HepG2 (cell line): ENCODE data around the gene MCU. TPM values are rescaled to one million over a fixed set of nuclear protein-coding genes. Genes with fewer than 3 reads are reported as not detected.

Experiments
- ATAD3A ChIP-seq: sonication (generic); formaldehyde crosslinking; IDR thresholded peaks from 2 replicates; pipeline ENCODE4 v1.4.0; 2020; ENCODE audit warnings: missing genetic modification reagents
- RXRA ChIP-seq: sonication (generic); formaldehyde crosslinking; IDR thresholded peaks from 2 replicates; pipeline ENCODE4 v1.5.1; 2020; ENCODE audit warnings: missing genetic modification reagents
- SMYD3 ChIP-seq: sonication (generic); formaldehyde crosslinking; IDR thresholded peaks from 2 replicates; pipeline ENCODE4 v1.8.1; 2023; ENCODE audit warnings: mild to moderate bottlenecking, missing genetic modification reagents
- THAP11 ChIP-seq: IDR thresholded peaks from 2 replicates; pipeline ENCODE4 v1.6.1; 2016; ENCODE audit warnings: missing biosample characterization, missing genetic modification reagents
- ZNF7 ChIP-seq: IDR thresholded peaks from 2 replicates; pipeline ENCODE4 v1.6.1; 2016; ENCODE audit warnings: missing biosample characterization, missing genetic modification reagents
- ZNF816 ChIP-seq: sonication (generic); formaldehyde crosslinking; IDR thresholded peaks from 2 replicates; pipeline ENCODE4 v1.8.0; 2022; ENCODE audit warnings: missing genetic modification reagents, mild to moderate bottlenecking, borderline replicate concordance
- polyA plus RNA-seq, 8 experiments: library from polyadenylated mRNA; depleted of rRNA in 3 of 8; stranded (reverse) in 7 of 8; unstranded in 1 of 8; fragments of >200 nt; fragmentation: Illumina TruSeq in 4 of 8; extraction: Trizol in 4 of 8; gene quantifications; 2 replicates each; pipeline versions ENCODE4 v1.2.1 to v1.2.3, GENCODE V29; 2011 to 2016; ENCODE audit warnings: low read depth in 4 of 8, missing spikeins in 1 of 8, mixed read lengths in 1 of 8; ENCODE audit not compliant: insufficient read depth in 1 of 8
- total RNA-seq, 5 experiments: library from RNA; depleted of rRNA; stranded (reverse); fragments of >200 nt; fragmentation: Illumina TruSeq; extraction: Trizol; gene quantifications; 2 replicates each; pipeline ENCODE4 v1.2.3, GENCODE V29; 2016; ENCODE audit warnings: low read depth in 1 of 5
- TF ChIP-seq, protein P1 (sequence below): sonication (generic); formaldehyde crosslinking; IDR thresholded peaks from 2 replicates; pipeline ENCODE4 v1.4.0; 2020; ENCODE audit warnings: mild to moderate bottlenecking, missing genetic modification reagents
- TF ChIP-seq, protein P2 (sequence below): sonication (generic); formaldehyde crosslinking; IDR thresholded peaks from 2 replicates; pipeline ENCODE4 v1.4.0; 2020; ENCODE audit warnings: missing genetic modification reagents
- TF ChIP-seq, protein P3 (sequence below): sonication (generic); formaldehyde crosslinking; IDR thresholded peaks from 2 replicates; pipeline ENCODE4 v1.5.1; 2020; ENCODE audit warnings: missing genetic modification reagents, mild to moderate bottlenecking, borderline replicate concordance
- TF ChIP-seq, protein P4 (sequence below): sonication (generic); formaldehyde crosslinking; IDR thresholded peaks from 2 replicates; pipeline ENCODE4 v1.5.0; 2020; ENCODE audit warnings: missing genetic modification reagents, mild to moderate bottlenecking, borderline replicate concordance

MCU gene
- total and polyA plus RNA-seq, 2 of the 13 experiments (the other 11 are each of a cell fraction or from before 2014, with no cell fraction given), result 25.9 to 64.5 TPM

DNA sequence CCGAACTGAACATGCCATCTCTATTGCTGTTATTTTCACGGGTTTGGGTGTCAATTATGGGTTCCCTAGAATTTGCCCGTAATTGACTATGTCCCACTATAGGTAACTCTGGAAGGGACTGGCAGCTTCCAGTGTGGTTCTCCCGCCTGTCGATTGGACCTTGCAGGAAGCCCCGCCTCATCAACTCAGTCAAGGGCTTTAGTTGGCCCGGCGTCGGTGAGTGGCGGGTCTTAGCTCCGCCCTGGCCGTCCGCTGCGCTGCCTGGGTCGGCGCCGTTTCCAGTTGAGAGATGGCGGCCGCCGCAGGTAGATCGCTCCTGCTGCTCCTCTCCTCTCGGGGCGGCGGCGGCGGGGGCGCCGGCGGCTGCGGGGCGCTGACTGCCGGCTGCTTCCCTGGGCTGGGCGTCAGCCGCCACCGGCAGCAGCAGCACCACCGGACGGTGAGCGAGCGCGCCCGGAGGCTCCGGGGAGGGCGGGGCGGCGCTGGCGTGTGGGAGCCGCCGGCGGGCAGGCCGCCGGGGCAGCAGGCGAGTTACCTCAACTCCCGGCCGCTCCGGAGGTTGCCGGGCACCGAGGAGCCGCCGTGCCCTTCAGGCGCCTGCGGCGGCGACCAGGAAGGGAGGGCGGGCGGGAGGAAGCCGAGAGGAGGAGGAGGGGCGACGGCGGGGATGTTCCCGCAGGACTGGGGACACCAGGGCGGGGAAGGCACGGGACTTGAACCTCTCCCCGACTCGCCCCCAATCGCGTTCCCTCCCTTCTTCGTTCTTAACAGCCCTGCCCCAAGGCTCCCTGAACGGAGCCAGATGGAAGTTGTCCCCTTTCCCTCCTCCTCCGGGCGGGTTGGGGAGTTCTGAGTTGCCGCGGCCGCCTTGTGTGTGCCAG lies at the start of gene MCU (continued):
- TF ChIP-seq, protein P1, sequence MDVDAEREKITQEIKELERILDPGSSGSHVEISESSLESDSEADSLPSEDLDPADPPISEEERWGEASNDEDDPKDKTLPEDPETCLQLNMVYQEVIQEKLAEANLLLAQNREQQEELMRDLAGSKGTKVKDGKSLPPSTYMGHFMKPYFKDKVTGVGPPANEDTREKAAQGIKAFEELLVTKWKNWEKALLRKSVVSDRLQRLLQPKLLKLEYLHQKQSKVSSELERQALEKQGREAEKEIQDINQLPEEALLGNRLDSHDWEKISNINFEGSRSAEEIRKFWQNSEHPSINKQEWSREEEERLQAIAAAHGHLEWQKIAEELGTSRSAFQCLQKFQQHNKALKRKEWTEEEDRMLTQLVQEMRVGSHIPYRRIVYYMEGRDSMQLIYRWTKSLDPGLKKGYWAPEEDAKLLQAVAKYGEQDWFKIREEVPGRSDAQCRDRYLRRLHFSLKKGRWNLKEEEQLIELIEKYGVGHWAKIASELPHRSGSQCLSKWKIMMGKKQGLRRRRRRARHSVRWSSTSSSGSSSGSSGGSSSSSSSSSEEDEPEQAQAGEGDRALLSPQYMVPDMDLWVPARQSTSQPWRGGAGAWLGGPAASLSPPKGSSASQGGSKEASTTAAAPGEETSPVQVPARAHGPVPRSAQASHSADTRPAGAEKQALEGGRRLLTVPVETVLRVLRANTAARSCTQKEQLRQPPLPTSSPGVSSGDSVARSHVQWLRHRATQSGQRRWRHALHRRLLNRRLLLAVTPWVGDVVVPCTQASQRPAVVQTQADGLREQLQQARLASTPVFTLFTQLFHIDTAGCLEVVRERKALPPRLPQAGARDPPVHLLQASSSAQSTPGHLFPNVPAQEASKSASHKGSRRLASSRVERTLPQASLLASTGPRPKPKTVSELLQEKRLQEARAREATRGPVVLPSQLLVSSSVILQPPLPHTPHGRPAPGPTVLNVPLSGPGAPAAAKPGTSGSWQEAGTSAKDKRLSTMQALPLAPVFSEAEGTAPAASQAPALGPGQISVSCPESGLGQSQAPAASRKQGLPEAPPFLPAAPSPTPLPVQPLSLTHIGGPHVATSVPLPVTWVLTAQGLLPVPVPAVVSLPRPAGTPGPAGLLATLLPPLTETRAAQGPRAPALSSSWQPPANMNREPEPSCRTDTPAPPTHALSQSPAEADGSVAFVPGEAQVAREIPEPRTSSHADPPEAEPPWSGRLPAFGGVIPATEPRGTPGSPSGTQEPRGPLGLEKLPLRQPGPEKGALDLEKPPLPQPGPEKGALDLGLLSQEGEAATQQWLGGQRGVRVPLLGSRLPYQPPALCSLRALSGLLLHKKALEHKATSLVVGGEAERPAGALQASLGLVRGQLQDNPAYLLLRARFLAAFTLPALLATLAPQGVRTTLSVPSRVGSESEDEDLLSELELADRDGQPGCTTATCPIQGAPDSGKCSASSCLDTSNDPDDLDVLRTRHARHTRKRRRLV (CRISPR knock-in tag), result no peak; the same call in 1 of the 2 replicates
- TF ChIP-seq THAP11, result peak; percentile 55
- TF ChIP-seq, protein P2, sequence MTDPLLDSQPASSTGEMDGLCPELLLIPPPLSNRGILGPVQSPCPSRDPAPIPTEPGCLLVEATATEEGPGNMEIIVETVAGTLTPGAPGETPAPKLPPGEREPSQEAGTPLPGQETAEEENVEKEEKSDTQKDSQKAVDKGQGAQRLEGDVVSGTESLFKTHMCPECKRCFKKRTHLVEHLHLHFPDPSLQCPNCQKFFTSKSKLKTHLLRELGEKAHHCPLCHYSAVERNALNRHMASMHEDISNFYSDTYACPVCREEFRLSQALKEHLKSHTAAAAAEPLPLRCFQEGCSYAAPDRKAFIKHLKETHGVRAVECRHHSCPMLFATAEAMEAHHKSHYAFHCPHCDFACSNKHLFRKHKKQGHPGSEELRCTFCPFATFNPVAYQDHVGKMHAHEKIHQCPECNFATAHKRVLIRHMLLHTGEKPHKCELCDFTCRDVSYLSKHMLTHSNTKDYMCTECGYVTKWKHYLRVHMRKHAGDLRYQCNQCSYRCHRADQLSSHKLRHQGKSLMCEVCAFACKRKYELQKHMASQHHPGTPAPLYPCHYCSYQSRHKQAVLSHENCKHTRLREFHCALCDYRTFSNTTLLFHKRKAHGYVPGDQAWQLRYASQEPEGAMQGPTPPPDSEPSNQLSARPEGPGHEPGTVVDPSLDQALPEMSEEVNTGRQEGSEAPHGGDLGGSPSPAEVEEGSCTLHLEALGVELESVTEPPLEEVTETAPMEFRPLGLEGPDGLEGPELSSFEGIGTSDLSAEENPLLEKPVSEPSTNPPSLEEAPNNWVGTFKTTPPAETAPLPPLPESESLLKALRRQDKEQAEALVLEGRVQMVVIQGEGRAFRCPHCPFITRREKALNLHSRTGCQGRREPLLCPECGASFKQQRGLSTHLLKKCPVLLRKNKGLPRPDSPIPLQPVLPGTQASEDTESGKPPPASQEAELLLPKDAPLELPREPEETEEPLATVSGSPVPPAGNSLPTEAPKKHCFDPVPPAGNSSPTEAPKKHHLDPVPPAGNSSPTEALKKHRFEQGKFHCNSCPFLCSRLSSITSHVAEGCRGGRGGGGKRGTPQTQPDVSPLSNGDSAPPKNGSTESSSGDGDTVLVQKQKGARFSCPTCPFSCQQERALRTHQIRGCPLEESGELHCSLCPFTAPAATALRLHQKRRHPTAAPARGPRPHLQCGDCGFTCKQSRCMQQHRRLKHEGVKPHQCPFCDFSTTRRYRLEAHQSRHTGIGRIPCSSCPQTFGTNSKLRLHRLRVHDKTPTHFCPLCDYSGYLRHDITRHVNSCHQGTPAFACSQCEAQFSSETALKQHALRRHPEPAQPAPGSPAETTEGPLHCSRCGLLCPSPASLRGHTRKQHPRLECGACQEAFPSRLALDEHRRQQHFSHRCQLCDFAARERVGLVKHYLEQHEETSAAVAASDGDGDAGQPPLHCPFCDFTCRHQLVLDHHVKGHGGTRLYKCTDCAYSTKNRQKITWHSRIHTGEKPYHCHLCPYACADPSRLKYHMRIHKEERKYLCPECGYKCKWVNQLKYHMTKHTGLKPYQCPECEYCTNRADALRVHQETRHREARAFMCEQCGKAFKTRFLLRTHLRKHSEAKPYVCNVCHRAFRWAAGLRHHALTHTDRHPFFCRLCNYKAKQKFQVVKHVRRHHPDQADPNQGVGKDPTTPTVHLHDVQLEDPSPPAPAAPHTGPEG, result no peak
- TF ChIP-seq SMYD3 (CRISPR knock-in tag), result no peak
- TF ChIP-seq, protein P3, sequence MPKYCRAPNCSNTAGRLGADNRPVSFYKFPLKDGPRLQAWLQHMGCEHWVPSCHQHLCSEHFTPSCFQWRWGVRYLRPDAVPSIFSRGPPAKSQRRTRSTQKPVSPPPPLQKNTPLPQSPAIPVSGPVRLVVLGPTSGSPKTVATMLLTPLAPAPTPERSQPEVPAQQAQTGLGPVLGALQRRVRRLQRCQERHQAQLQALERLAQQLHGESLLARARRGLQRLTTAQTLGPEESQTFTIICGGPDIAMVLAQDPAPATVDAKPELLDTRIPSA (CRISPR knock-in tag), result no peak
- TF ChIP-seq RXRA (CRISPR knock-in tag), result 0 out of 2 replicates have a peak, but pooled peaks have one; percentile 19
- no peak for TF ChIP-seq ZNF7 (CRISPR knock-in tag)
- no peak for TF ChIP-seq ATAD3A (CRISPR knock-in tag)
- TF ChIP-seq ZNF816 (CRISPR knock-in tag), result peak; percentile 41; the same call in 1 of the 2 replicates
- TF ChIP-seq, protein P4, sequence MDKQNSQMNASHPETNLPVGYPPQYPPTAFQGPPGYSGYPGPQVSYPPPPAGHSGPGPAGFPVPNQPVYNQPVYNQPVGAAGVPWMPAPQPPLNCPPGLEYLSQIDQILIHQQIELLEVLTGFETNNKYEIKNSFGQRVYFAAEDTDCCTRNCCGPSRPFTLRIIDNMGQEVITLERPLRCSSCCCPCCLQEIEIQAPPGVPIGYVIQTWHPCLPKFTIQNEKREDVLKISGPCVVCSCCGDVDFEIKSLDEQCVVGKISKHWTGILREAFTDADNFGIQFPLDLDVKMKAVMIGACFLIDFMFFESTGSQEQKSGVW, result no peak
